ENCODE data around the gene ARHGAP8. TPM values are rescaled to one million over a fixed set of nuclear protein-coding genes. Genes with fewer than 3 reads are reported as not detected.

Gene ARHGAP8
- total RNA-seq, 1 donor from 2014 or later = 38.1 TPM

DNA sequence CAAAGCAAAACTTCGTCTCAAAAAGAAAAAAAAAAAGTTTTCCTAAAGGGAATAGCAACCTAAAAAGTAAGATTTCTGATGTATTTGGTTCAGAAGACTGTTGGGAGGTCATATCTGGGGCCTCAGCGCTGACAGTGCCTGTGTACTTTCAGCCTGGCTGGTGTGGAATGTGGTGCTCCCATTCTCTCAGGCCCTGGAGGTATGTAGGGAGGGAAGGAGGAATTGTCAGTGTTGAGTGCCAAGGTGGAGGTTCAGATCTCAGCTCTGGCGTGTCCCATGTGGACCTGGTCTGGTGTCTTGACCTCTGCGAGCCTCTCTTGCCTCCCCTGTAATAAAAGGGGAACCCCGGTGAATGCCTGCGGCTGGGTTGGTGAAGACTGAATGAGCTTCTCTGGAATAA, 28.0 kb upstream of the ARHGAP8 start:
- no peak for DNase-seq (ENCODE audit: low read depth)
- TF ChIP-seq, protein P1, sequence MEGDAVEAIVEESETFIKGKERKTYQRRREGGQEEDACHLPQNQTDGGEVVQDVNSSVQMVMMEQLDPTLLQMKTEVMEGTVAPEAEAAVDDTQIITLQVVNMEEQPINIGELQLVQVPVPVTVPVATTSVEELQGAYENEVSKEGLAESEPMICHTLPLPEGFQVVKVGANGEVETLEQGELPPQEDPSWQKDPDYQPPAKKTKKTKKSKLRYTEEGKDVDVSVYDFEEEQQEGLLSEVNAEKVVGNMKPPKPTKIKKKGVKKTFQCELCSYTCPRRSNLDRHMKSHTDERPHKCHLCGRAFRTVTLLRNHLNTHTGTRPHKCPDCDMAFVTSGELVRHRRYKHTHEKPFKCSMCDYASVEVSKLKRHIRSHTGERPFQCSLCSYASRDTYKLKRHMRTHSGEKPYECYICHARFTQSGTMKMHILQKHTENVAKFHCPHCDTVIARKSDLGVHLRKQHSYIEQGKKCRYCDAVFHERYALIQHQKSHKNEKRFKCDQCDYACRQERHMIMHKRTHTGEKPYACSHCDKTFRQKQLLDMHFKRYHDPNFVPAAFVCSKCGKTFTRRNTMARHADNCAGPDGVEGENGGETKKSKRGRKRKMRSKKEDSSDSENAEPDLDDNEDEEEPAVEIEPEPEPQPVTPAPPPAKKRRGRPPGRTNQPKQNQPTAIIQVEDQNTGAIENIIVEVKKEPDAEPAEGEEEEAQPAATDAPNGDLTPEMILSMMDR (conservative IDR thresholded peaks at IDR 0.05; ENCODE audit: low read depth, low read length) = no peak
- H3K4me3 ChIP-seq (ENCODE audit: low read depth, low read length) = no peak overlapping the region

DNA sequence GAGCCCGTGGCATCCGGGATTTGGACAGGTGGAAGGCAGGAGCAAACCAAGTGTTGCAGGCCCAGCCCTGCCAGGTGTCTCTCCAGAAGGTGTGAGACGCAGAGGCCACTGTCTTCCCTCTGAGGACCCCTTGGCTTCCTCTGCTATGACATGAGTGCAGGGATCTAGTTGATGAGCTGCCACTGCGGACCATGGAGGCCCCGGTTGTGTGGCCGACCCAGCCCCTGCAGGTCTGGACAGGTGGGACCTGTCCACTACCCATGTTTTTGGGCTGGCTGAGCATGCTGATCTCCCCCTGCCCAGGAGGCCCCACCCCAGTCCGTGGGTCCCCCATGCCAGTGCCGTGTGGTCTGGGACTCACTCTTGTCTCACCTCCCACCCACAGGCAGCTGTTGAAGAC, 27.5 kb upstream of the ARHGAP8 start:
- TF ChIP-seq, protein P1 (conservative IDR thresholded peaks at IDR 0.05; ENCODE audit: low read depth, low read length) = no peak
- DNase-seq (ENCODE audit: low read depth) = no peak
- no peak overlapping the region for H3K4me3 ChIP-seq (ENCODE audit: low read depth, low read length)

DNA sequence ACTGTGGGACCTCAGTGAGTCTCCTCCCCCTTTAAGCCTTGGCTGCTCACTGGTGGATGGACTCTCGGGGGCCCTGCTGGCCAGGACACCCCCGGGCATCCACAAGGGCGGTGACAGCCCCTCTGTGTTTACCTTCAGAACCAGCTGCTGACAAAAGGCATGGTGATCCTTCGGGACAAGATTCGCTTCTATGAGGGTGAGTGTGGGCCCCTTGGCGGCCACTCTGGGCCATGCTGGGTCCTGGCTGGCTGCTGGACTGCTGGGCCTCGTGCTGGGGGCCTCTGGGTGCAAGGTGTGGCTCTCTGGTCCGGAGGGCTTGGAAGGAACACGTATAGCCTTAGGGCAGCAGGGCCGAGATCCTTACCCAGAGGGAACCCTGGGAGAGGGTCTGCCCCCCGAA, 25.9 kb upstream of the ARHGAP8 start:
- no peak for DNase-seq (ENCODE audit: low read depth)
- no peak overlapping the region for H3K4me3 ChIP-seq (ENCODE audit: low read depth, low read length)
- TF ChIP-seq, protein P1 (conservative IDR thresholded peaks at IDR 0.05; ENCODE audit: low read depth, low read length) = no peak

DNA sequence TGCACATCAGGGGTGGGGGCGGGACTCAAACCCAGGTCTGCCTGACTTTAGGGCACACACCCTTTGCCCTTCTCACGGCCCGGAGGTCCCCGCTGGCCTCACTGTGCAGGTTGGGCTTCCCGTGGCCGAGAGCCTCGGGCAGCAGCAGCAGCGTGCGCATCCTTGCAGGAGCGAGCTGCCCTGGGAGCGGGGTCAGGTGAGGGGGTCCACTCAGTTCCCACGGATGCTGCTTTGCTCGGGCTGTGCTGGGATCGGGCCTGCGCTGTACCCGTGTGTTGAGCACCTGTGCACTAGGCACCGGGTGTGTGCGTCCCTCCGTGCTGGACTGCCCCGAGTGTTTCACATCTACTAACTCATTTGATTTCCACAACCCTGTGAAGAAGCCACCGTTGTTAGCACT, 25.2 kb upstream of the ARHGAP8 start:
- TF ChIP-seq, protein P1 (conservative IDR thresholded peaks at IDR 0.05; ENCODE audit: low read depth, low read length) = no peak
- no peak overlapping the region for H3K4me3 ChIP-seq (ENCODE audit: low read depth, low read length)
- no peak for DNase-seq (ENCODE audit: low read depth)

DNA sequence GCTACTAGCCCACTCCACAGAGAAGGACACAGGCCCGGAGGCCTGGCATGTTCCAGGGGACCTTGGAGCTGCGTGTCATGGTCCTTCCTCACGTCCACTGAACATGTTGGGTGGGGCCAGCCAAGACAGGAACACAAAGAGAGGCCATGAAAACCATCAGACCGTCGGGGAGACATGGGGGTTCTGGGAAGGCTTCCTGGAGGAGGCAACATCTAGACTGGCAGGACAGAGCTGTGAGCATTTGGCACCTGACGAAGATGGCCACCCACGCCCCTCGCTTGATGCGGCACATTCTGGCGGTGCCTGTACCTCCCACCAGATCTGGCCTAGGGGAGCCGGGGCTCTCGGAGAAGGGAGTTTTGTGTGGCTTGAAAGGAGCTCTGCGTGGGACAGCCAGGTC, 24.7 kb upstream of the ARHGAP8 start:
- TF ChIP-seq, protein P1 (conservative IDR thresholded peaks at IDR 0.05; ENCODE audit: low read depth, low read length) = no peak
- no peak overlapping the region for H3K4me3 ChIP-seq (ENCODE audit: low read depth, low read length)
- no peak for DNase-seq (ENCODE audit: low read depth)

DNA sequence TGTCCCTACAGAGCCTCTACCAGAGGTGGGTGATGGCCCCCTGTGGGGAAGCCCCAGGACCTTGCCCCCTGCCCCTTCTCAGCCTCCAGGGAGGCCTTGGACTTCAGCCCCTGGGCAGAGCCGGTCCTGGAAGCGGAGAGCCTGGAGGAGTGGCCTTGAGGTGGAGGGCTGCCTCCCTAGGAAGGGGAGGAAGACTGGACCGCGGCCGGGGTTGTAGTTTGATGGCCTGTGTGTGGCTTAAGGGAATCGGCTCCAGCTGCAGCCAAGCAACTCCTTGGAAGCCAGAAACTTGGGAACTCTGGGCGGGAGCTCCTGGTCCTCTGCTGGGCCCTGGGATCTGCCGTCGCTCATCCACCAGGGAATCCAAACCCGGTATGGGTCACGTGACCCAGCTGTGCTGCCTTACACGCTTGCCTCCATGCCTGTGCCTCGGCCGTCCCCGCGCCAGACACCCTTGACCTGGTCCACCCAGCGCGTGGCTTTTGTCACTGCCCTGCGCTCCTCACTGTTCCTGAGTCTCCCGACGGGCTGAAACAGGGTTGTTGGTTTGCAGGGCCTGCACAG, 23.5 kb upstream of the ARHGAP8 start:
- TF ChIP-seq, protein P1 (conservative IDR thresholded peaks at IDR 0.05; ENCODE audit: low read depth, low read length) = no peak
- no peak overlapping the region for H3K4me3 ChIP-seq (ENCODE audit: low read depth, low read length)
- no peak for DNase-seq (ENCODE audit: low read depth)

DNA sequence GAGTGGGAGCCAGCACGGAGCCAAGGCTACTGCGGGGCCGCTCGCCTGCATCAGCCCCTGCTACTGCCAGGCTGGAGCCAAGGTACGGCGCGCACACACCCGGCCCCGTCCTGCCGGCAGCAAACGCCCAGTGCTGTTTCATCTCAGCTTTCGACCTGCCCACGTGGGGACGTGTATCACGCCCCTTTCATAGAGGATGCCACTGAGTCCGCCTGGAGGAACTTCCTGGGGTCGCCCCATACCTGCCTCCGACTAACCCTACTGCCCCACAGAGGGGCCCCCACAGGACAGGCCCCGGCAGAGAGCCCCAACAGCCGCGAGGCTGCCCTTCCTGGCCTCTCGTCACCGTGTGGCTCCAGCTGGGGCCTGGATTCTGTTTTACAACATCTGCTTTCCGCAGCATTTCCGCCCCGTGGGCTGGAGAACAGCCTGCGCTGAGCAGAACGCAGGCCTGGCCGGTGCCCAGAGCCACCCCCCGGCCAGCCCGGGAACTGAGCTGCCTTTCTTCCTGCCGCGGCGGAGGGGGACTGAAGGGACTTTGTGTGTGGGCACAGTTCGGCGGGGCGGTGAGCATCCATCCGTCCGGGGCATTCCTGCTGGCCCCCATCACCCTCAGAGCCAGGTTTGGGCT, 22.9 kb upstream of the ARHGAP8 start:
- DNase-seq (ENCODE audit: low read depth) = no peak
- TF ChIP-seq, protein P1 (conservative IDR thresholded peaks at IDR 0.05; ENCODE audit: low read depth, low read length) = no peak
- no peak overlapping the region for H3K4me3 ChIP-seq (ENCODE audit: low read depth, low read length)

All from epithelial cell of proximal tubule (primary cell).